K562 (cell line): Measurements from ENCODE around the gene SORCS2. TPM values are rescaled to one million over a fixed set of nuclear protein-coding genes. Genes with fewer than 3 reads are reported as not detected.

ENCODE experiments used
- ATAC-seq: fragments of 200-7000 bp; cut with Tn5 transposase; 3 replicates; pipeline ENCODE4 v1.9.1; 2020; ENCODE audit warnings: moderate library complexity
- BruUV-seq: library from RNA; stranded (reverse); fragments of 400-500 nt; replicated peaks from 2 replicates; lab custom pipeline; 2021; lab: Mats Ljungman, UMichigan
- CTCF ChIA-PET: fragments of 300-600 bp; formaldehyde crosslinking; extraction: SDS; loops from one replicate; lab custom pipeline; 2021; ENCODE audit warnings: low intra/inter-chr PET ratio; lab: Yijun Ruan, JAX
- POLR2A ChIA-PET: fragments of 300-600, 350-650 bp; sonication (Branson Sonifier 250); formaldehyde crosslinking; extraction: SDS; loops from one replicate; lab custom pipeline; 2021; ENCODE audit warnings: antibody characterized with exemption, inconsistent platforms; lab: Yijun Ruan, JAX
- DNase-seq, 4 experiments: peaks; one replicate each; pipeline versions ENCODE4 v3.0.0 to v3.0.0-alpha.2; 2011 to 2018; ENCODE audit warnings: low spot score in 3 of 4, mixed read lengths in 3 of 4; ENCODE audit errors: extremely low read depth in 1 of 4
- FAIRE-seq: peaks from 2 replicates; lab custom pipeline; 2011; peaks lifted over from hg19 to GRCh38; lab: Jason Lieb, UNC
- H2AFZ ChIP-seq: 2 replicates; pipeline ENCODE4 v1.6.0; 2011; ENCODE audit warnings: low read depth, low read length, control low read depth, inconsistent platforms
- H3K27ac ChIP-seq: fragments of 200-600 bp; 3 replicates; pipeline ENCODE4 v1.8.0; 2011; ENCODE audit warnings: low read depth, mild to moderate bottlenecking, control low read depth, inconsistent platforms, low read length, moderate library complexity, mixed read lengths; ENCODE audit errors: extremely low read depth
- H3K27me3 ChIP-seq, 2 experiments: fragments of 300-600 bp in 1 of 2; 2 replicates in 1 of 2; 3 replicates in 1 of 2; pipeline versions ENCODE4 v1.6.0 to v1.8.0; 2011; ENCODE audit warnings: inconsistent platforms in 2 of 2, low read length in 2 of 2, mild to moderate bottlenecking in 1 of 2, mixed read lengths in 1 of 2, moderate library complexity in 1 of 2; ENCODE audit not compliant: control insufficient read depth in 2 of 2, insufficient read depth in 2 of 2
- H3K36me3 ChIP-seq: fragments of 300-600 bp; 3 replicates; pipeline ENCODE4 v1.8.0; 2011; ENCODE audit warnings: mild to moderate bottlenecking, low read length, inconsistent platforms; ENCODE audit not compliant: control insufficient read depth, insufficient read depth
- H3K4me1 ChIP-seq, 2 experiments: fragments of 200-600 bp in 1 of 2; replicated peaks in 1 of 2; 2 replicates in 1 of 2; 3 replicates in 1 of 2; pipeline versions ENCODE4 v1.5.1 to v1.8.0; 2011; ENCODE audit warnings: inconsistent platforms in 2 of 2, low read length in 2 of 2, mild to moderate bottlenecking in 1 of 2, mixed read lengths in 1 of 2, moderate library complexity in 1 of 2; ENCODE audit not compliant: control insufficient read depth in 2 of 2, insufficient read depth in 2 of 2
- H3K4me2 ChIP-seq: 2 replicates; pipeline ENCODE4 v1.6.1; 2011; ENCODE audit warnings: low read length, control low read depth, inconsistent platforms, mixed read lengths; ENCODE audit not compliant: insufficient read depth
- H3K4me3 ChIP-seq: fragments of 200-600 bp; sonication (generic), shearing (Covaris generic); 2 replicates; pipeline ENCODE4 v1.5.1; 2016; ENCODE audit warnings: control low read depth, inconsistent platforms
- H3K79me2 ChIP-seq: fragments of 200-600 bp; 3 replicates; pipeline ENCODE4 v1.8.0; 2011; ENCODE audit warnings: low read length, inconsistent platforms; ENCODE audit not compliant: control insufficient read depth, insufficient read depth
- H3K9ac ChIP-seq, 2 experiments: 2 replicates each; pipeline versions ENCODE4 v1.6.0 to v1.6.1; 2011; ENCODE audit warnings: low read depth in 2 of 2, low read length in 2 of 2, control low read depth in 1 of 2, inconsistent platforms in 1 of 2, mild to moderate bottlenecking in 1 of 2, mixed read lengths in 1 of 2; ENCODE audit not compliant: insufficient read depth in 1 of 2
- H3K9me1 ChIP-seq: one replicate; pipeline ENCODE4 v1.6.0; 2011; ENCODE audit warnings: inconsistent platforms, mild to moderate bottlenecking, low read length, moderate library complexity; ENCODE audit not compliant: control insufficient read depth, insufficient read depth
- H3K9me3 ChIP-seq: replicated peaks from 2 replicates; pipeline ENCODE4 v1.5.1; 2011; ENCODE audit warnings: low read depth, low read length, inconsistent platforms; ENCODE audit not compliant: control insufficient read depth, insufficient read depth
- H4K20me1 ChIP-seq: replicated peaks from 2 replicates; pipeline ENCODE4 v1.6.1; 2011; ENCODE audit warnings: low read length, inconsistent platforms, mixed read lengths; ENCODE audit not compliant: control insufficient read depth, insufficient read depth
- ELF2 ChIP-seq: fragments of 250-450 bp; sonication (Bioruptor Pico); IDR thresholded peaks from 2 replicates; pipeline ENCODE4 v1.5.0; 2021; ENCODE audit warnings: mild to moderate bottlenecking
- FOXP4 ChIP-seq: sonication (generic); formaldehyde crosslinking; IDR thresholded peaks from 2 replicates; pipeline ENCODE4 v1.8.0; 2022; ENCODE audit warnings: mild to moderate bottlenecking, missing genetic modification reagents, borderline replicate concordance
- HBP1 ChIP-seq: fragments of 450-650 bp; formaldehyde crosslinking; IDR thresholded peaks from 2 replicates; pipeline ENCODE4 v1.4.0; 2022; ENCODE audit warnings: missing genetic modification characterization
- MTA3 ChIP-seq: fragments of 450-650 bp; formaldehyde crosslinking; IDR thresholded peaks from 2 replicates; pipeline ENCODE4 v1.6.1; 2017; ENCODE audit warnings: mild to moderate bottlenecking, borderline replicate concordance
- PKNOX1 ChIP-seq: fragments of 450-650 bp; IDR thresholded peaks from 2 replicates; pipeline ENCODE4 v1.6.1; 2016
- SNRNP70 ChIP-seq: fragments of 200-400 bp; formaldehyde crosslinking; optimal IDR thresholded peaks from 2 replicates; pipeline ENCODE3; 2017; ENCODE audit warnings: low read depth, low read length
- THRA ChIP-seq: fragments of 450-650 bp; IDR thresholded peaks from 2 replicates; pipeline ENCODE4 v1.6.1; 2017; ENCODE audit warnings: mild to moderate bottlenecking, moderate library complexity
- ZC3H8 ChIP-seq: fragments of 450-650 bp; IDR thresholded peaks from 2 replicates; pipeline ENCODE4 v1.6.1; 2017
- ZNF140 ChIP-seq: fragments of 250-450 bp; sonication (Bioruptor Pico); IDR thresholded peaks from 2 replicates; pipeline ENCODE4 v1.8.0; 2021; ENCODE audit warnings: moderate library complexity, mild to moderate bottlenecking, inconsistent platforms
- ZNF778 ChIP-seq: fragments of 450-650 bp; formaldehyde crosslinking; IDR thresholded peaks from 2 replicates; pipeline ENCODE4 v1.4.0; 2020; ENCODE audit warnings: mild to moderate bottlenecking, moderate library complexity
- ZSCAN29 ChIP-seq: fragments of 450-650 bp; IDR thresholded peaks from 2 replicates; pipeline ENCODE4 v1.6.1; 2017
- WGBS: fragments of 100-300 bp; shearing (Covaris generic); methylation state at CpG from one replicate; pipeline ENCODE4 v1.1.6; 2016; ENCODE audit warnings: low coverage, mixed read lengths; ENCODE audit not compliant: insufficient coverage; ENCODE audit errors: missing lambda C conversion rate; 5-methylcytosine and 5-hydroxymethylcytosine counted together
- in situ Hi-C: fragments of 300-500 bp; cut with MboI; formaldehyde crosslinking; loops from 4 replicates; pipeline ENCODE4 v1.15.0; 2018; ENCODE audit warnings: inconsistent platforms, mixed read lengths
- intact Hi-C: fragments of 100-400 bp; cut with micrococcal nuclease; formaldehyde crosslinking; loops from 2 replicates; pipeline ENCODE4 v1.14.2; 2022
- polyA plus RNA-seq, 8 experiments: library from polyadenylated mRNA; depleted of rRNA in 4 of 8; stranded (reverse) in 5 of 8; unstranded in 3 of 8; fragments of >200 nt; fragmentation: Nextera tagmentation in 2 of 8; fragmentation: Illumina TruSeq in 1 of 8; extraction: Ambion mirVana in 2 of 8; extraction: Trizol in 1 of 8; gene quantifications; 2 replicates each; pipeline versions ENCODE4 v1.2.1 to v1.2.3, GENCODE V29; 2011 to 2014; ENCODE audit warnings: inconsistent platforms in 1 of 8, missing spikeins in 1 of 8
- total RNA-seq, 7 experiments: library from RNA; depleted of rRNA in 6 of 7; stranded (reverse); fragments of >200 nt in 6 of 7; fragmentation: Illumina TruSeq in 2 of 7; extraction: Trizol in 2 of 7; gene quantifications; 2 replicates each; pipeline versions ENCODE4 v1.2.1 to v1.2.3, GENCODE V29; 2011 to 2021; ENCODE audit warnings: low replicate concordance in 1 of 7

Gene SORCS2
- total and polyA plus RNA-seq, 9 of the 15 experiments (the other 6 are each of a cell fraction or from before 2014, with no cell fraction given): not detected

- Histone ChIP-seq H3K4me3 (no peak overlapping the region), H3K27ac (no peak overlapping the region), H3K36me3 (no peaks in the 10 kb centered on the region), H3K9me1 (no peaks in the 10 kb centered on the region), H2AFZ (no peak overlapping the region), H3K4me2 (no peak overlapping the region), H3K9ac (no peak overlapping the region; a peak in 1 of 4 replicates), H3K9me3 (no peaks in the 10 kb centered on the region), H3K27me3 (peaks cover 0 to 49% of the 10 kb centered on the region in 2 experiments; a peak in 3 of 5 replicates), H4K20me1 (peaks cover 9% of the 10 kb centered on the region), H3K4me1 (no peaks in the 10 kb centered on the region; a peak in 1 of 5 replicates), H3K79me2 (no peaks in the 10 kb centered on the region)
- FAIRE-seq (no peak), ATAC-seq (no peak), DNase-seq (peak in 2 of 4 experiments; percentile 14 to 16)
- in situ Hi-C loops (no loop called here), intact Hi-C loops (no loop called here)
- CTCF ChIA-PET: no interaction called here
- no TSS peak for BruUV-seq
- 0% methylated on average over 8 of the region's 8 CpGs for WGBS
- POLR2A ChIA-PET: no interaction called here
- TF ChIP-seq ZNF140 (CRISPR knock-in tag) (no peak), PKNOX1 (peak; percentile 50; the same call in 1 of the 2 replicates)
Measured at GRCh38 chr4:7466215-7466614, 273.9 kb downstream of the SORCS2 start.

GRCh38 chr4:7466904-7467303 lies 274.6 kb downstream of the SORCS2 start:
- in situ Hi-C loops (no loop called here), intact Hi-C loops (no loop called here)
- H4K20me1 ChIP-seq: peaks cover 2% of the 10 kb centered on the region; the same call in 1 of the 2 replicates
- no peaks in the 10 kb centered on the region for H3K9me1 ChIP-seq
- ChIA-PET CTCF (no interaction called here), POLR2A (interaction anchor here (0.6 kb wide), 1 partner anchor 53 kb away, joined by 4 read pairs; no protein-coding TSS in a partner anchor)
- DNase-seq: no peak
- 0% methylated on average over 7 of the region's 7 CpGs for WGBS
- H3K4me1 ChIP-seq: no peaks in the 10 kb centered on the region
- H3K4me3 ChIP-seq: no peak overlapping the region
- FAIRE-seq: no peak
- peaks cover under 1 to 49% of the 10 kb centered on the region in 2 experiments; a peak in 3 of 5 replicates for H3K27me3 ChIP-seq
- H3K4me2 ChIP-seq: no peak overlapping the region
- H2AFZ ChIP-seq: no peak overlapping the region
- H3K36me3 ChIP-seq: no peaks in the 10 kb centered on the region
- H3K9me3 ChIP-seq: no peaks in the 10 kb centered on the region
- H3K9ac ChIP-seq: no peak overlapping the region; a peak in 1 of 4 replicates
- no peak overlapping the region for H3K27ac ChIP-seq
- BruUV-seq: no TSS peak
- no peak for ATAC-seq
- no peaks in the 10 kb centered on the region for H3K79me2 ChIP-seq
- TF ChIP-seq ELF2 (CRISPR knock-in tag) (no peak), ZC3H8 (no peak), ZSCAN29 (no peak), MTA3 (no peak), THRA (no peak), ZNF778 (CRISPR knock-in tag) (no peak), FOXP4 (CRISPR knock-in tag) (no peak), SNRNP70 (no peak), HBP1 (CRISPR knock-in tag) (no peak)
